ENCODE data around the gene PIGK.
"Not testable (repeated sequence)": the region's sequence is repeated elsewhere in the genome, so short reads cannot be mapped to it uniquely, and the experiment has no call there.

The PIGK gene

DNA sequence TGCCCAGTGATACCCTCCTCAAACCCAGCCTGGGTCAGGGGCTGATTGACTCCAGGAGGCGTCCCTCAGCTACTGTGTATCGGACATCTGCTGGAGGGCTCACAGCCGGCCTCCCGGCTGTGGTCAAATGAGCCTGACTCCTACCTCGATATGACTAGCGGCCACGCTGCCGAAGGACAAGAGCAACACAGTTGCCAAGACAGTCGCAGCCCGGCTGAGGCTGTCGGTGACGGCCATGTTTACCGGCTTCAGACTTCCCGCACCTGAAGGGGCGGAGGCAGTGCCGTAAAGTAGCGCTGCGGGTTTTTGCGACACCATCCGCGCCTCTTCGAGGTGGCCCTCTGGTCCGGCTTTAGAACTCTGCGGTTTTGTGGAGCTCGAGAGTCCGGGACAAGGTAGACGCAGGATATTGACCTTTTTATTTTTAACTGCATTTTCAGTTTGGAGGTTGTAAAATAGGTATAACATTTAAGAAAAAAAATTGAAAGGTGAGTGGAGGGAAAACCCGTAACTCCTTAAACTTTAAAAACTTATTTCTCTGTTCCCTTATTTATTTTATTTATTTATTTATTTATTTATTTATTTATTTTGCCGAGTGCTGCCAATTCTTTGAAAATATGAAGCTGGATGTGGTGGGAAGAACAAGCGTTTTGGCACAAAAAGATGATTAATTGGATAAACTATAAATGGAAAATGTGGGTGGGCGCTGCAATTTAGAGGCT lies at the start of gene PIGK:
PIGK (minus strand) TSS at position 265 of the 722 bp plus-strand sequence; CDS start at position 237, 28 bp downstream.
- peak; percentile 84 for DNase-seq

DNA sequence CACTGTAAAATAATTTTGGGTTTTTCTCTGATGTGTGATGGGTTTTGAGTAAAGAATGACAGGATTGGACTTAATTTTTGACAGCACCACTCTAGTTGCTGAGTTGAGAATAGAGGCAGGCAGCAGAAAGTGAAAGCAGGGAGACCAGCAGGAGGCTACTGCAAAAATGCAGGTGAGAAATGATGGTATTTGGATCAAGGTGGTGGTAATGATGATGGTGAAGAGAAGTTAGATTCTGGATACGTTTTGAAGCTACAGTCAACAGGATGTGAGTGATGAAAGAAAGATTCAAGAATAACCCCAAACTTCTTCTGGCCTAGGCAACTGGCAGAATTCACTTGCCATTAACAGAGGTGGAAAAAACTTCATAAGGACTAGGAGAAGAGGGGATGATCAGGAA lies 47.8 kb upstream of the PIGK start:
- no peak for DNase-seq

DNA sequence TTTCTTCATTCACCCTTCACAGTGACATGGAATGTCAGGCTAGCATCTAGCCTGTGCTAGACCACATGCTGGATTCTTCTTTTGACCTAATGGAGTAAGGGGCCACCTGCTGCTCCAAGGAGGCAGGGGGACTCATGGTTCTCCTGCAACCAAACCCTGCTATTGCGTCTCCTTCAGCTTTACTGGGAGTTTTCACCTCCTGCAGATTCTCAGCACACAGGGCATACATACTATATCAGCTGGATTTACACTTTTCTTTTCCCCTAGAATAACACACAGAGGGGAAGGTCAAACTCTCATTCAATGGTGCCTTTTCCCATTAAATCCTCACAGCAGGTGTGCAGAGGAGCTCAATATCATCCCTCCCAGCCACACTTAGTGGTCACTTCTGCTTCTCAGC lies 46.0 kb upstream of the PIGK start:
- DNase-seq = no peak

DNA sequence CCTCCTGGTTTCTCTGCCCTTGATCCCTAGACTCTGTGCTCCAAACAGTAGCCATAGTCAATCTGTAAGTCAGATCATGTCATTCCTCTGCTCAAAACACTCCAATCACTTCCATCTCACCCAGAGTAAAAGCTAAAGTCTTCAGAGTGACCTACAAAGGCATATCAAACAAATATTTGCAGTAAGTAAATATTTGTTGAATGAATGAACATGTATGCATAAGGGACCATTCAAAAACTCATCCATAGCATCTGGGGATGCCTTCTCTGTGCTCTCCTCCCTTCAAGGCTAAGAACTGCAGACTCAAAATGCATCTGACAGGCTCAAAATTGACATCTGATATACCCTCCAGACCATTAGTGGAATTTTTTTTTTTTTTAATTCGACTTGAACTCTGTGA lies 44.5 kb upstream of the PIGK start:
- DNase-seq = no peak

DNA sequence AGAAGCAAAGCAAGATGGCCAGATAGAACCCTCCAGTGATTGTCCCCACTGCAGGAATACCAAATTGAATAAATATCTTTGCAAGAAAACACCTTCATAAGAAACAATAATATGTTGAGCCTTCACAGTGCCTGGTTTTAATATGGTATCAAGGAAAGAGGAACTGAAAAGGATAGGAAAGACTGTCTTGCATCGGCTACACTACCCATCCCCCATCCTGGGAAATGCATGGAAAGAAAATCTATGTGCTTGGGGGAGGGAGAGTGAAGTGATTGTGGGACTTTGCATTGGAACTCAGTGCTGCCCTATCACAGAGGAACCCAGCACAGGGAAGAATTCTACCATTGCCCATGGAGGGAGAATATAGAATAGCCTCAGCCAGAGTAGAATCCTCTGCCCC lies 34.0 kb upstream of the PIGK start:
- no peak for DNase-seq

DNA sequence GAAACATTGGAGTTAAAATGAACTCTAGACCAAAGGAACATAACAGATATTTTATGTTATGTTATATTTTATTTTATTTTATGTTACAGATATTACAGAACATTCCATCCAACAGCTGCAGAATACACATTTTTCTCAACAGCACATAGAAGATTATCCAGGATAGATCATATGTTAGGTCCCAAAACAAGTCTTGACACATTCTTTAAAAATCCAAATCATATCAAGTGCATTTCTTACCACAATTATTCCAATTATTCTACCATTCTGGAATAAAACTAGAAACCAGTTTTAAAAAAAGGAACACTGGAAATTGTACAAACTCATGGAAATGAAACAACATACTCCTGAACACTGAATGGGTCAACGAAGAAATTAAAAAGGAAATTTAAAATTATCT lies 30.9 kb upstream of the PIGK start:
- DNase-seq = no peak

DNA sequence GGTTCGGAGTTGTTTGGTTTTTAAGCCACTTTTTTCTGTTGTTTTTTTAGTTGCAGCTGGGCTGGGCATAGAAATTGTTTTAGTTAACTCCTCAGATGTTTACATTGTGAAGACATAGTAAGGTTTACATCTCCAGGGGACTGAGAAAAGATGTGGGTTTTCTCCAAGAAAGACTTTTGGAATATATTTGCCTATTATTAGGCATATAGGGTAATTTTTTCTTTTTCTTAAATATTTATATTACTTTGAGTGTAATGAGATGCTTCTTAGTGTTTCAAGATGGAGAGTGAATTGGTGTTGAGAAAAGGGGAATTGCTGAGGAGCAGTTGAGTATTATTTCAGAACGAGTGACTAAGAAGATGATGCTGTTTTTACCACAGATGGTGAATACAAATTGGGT lies 26.6 kb upstream of the PIGK start:
- no peak for DNase-seq

DNA sequence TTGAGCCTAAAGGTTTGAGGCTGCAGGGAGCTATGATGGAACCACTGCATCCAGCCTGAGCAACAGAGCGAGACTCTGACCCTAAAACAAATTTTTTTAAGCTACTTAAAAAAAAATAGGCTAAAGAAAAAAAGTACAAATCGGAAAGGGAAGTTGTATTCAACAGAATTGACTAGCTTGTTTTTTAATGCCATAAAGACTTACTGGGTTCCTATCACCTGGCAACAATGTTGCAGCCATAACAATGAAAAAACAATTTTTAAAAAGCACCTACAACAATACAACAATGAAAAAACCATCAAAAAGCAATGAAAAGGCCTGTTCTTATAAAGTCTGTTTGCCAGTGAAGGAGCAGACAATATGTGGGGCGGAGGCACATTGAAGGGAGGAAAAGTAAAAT lies 20.1 kb upstream of the PIGK start:
- DNase-seq = no peak

DNA sequence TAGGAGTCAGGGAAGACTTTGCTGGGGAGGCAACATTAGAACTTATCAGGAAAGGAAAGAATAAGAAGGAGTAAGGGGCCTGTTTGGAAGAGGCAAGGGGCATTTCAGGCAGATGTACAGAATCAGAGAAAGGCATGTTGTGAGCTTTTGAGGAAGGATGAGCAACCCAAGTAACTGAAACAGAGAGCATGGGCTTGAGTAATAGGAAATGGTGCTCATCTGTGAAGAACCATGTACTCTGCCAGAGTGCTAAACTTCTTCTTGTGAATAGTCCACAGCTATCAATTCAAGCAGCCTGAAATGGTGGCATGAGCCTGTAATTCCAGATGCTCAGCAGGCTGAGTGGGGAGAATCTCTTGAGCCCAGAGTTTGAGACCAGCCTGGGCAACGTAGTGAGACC lies 19.2 kb upstream of the PIGK start:
- peak; percentile 34 for DNase-seq

DNA sequence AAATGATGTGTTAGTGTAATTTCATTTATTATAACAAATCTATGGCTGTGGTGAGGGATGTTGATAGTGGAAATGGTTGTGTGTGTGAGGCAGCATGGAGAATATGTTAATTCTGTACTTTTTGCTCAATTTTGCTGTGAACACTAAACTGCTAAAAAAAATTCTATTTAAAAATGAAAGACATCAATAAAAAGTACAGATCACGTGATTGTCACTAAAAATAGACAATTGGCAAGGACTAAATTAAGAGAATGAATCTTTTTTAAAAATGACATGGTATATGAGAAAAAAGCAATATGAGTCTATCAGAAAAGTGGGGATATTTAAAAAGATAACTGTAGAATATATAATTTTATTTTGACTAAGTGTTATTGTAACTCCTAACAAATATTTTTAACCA lies 15.7 kb upstream of the PIGK start:
- DNase-seq = no peak

DNA sequence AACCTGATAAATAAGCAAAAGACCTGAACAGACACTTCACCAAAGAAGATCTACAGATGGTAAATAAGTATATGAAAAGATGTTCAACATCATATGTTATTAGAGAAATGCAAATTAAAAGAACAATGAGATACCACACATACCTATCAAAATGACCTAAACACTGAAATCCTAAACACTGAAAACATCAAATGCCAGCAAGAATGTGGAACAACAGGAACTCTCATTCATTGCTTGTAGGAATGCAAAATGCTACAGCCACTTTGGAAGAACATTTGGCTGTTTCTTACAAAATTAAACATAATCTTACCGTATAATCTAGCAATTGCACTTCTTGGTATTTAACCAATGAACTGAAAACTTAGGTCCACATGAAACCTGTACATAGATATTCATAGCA lies 14.9 kb upstream of the PIGK start:
- no peak for DNase-seq

DNA sequence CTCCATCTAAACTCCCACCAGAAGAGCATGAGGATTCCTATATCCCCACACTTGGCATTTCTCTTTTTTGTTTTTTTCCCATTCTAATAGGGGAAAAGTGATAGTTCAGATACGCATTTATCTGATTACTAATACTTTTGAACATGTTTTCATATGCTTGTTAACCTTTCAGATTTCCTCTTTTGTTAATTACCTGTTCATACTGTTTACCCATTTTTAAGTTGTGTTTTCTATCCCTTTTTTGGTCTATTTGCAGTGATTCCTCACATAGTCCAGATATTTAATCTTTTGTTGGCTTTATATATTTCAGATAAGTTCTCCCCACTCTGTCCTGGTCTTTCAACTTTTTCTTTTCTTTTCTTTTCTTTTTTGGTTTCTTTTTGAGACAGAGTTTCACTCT lies 13.6 kb upstream of the PIGK start:
- DNase-seq = no peak

DNA sequence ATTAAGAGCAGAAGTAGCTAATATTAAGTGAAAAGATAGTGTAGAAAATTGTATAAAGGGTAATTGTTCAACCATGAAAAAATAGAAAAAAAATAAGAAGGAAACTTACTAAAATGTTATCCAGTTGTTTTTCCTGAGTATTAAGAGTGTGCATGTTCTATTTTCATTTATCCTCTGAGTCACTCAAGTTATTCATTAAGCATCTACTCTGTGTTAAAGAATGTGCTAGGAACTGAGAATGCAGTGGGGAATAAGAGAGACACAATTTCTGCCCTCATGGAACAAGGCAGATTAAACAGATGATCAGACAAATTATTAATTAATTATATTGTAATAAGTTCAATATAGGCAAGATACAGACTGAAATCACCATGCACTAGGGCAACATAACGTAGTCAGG lies 10.8 kb upstream of the PIGK start:
- no peak for DNase-seq

DNA sequence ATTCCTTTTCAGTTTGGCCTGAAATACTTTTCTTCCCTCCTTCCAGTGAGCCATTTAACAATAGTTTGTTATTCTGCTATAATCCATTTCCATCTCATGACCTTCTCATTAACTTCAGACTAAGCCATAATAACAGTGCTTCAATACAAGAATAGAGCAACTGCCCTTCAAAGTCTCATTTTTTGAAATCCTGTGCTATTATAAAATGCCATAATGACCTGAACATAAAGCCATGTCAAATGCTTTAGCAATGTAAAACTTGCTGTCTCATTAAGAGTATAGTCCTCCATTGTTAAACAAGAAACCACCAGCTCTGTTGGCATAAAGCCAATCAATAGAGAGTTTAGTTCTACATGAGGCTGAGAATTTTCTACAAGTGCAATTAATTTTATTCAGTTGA lies 9.6 kb upstream of the PIGK start:
- no peak for DNase-seq

DNA sequence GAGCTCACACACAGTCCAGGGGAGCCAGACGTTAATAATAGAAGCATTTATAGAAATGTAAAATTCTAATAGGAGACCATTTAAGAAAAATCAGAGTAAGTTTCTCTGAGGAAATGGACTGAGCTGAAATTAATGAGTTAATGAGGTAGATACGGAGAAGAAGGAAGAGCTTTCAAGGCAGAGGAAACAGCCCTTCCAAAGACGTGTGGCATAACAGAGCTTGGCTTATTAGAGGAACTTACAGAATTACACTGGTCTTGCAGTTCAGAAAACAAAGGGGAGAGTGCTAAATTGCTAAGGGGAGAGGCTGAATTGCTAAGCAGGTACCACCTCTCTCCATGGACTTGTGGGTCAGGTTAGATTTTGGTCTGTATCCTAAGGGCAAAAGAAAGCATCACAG lies 8.2 kb upstream of the PIGK start:
- peak; percentile 16 for DNase-seq

DNA sequence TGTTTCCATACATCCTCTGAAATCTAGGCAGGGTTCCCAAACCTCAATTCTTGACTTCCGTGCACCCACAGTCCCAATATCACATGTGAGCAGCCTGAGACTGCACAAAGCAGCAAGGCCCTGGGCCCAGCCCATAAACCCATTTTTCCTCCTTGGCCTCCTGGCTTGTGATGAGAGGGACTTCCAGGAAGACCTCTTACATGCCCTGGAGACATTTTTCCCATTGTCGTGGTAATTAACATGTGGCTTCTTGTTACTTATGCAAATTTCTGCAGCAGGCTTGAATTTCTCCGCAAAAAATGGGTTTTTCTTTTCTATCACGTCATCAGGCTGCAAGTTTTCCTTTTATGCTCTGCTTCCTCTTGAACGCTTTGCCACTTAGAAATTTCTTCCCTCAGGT lies 3.3 kb upstream of the PIGK start:
- DNase-seq = no peak

DNA sequence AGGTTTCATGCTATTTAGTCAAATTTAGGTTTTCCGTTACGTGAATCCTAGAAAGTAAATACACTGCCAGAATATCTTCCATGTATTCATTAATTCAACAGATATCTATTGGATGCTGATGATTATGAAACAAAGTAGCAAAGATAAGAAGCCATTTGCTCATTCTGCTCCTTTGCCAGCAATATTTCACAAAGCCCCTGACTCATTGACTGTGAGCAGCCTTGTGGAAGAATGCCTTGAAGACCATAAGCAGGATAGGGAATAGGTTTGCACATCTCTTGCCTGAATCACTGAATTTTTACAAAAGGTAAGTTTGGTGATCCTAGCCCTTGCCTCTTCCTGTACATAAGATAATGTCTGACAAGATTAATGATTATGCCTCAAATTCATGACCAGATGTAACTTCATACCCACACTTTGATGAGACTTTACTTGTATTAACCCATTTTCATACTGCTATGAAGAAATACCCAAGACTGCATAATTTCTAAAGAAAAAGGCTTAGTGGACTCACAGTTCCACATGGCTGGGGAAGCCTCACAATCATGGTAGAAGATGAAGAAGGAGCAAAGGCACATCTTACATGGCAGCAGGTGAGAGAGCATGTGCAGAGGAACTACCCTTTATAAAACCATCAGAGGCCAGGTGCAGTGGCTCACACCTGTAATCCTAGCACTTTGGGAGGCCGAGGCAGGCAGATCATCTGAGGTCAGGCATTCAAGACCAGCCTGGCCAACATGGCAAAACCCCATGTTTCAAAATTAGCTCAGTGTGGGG lies 1.6 kb upstream of the PIGK start:
- DNase-seq = no peak

DNA sequence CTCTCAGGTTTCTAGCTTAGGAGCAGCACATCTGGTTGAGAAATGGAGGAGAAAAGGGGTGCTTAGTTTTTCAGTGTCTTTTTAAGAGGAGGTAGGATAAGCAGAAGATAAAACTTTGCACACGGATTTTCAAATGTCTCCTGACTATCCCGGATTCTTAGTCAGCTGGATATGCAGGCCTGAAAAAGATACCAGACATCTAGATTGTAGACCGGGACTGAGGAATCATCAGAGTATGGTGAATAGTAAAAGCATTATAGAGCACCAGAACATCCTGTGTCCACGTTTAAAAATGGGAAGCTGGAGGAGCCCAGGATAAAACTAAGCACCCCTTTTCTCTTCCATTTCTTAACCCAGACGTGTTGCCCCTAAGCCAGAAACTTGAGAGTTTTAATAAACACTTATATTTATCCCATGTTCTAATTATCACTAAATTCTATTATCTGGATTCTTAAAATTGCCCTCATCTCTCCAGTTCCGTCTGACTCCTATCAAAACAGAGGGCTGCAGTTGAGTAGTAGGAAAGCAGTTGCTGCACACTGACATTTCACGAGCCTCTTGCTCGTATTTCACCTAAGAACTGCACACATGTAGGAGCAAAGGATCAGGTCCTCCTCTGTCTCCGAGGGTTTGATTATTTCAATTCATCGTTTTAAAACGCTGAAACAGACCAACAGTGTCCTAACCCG lies 609 bp downstream of the PIGK start:
- no peak for DNase-seq

DNA sequence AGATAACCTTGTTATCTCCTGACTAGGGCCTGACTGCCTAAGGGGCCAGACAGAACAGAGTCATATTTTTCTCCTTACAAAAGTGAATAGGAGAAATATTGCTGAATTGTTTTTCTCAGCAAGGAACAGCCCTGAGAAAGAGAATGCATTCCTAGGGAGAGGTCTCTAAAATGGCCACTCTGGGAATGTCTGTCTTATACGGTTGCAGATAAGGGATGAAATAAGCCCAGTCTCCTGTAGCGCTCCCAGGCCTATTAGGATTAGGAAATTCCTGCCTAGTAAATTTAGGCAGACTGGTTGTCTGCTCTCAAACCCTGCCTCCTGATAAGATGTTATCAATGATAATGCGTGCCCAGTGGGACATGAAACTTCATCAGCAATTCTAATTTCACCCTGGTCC lies 15.2 kb downstream of the PIGK start:
- not testable (repeated sequence) for DNase-seq

DNA sequence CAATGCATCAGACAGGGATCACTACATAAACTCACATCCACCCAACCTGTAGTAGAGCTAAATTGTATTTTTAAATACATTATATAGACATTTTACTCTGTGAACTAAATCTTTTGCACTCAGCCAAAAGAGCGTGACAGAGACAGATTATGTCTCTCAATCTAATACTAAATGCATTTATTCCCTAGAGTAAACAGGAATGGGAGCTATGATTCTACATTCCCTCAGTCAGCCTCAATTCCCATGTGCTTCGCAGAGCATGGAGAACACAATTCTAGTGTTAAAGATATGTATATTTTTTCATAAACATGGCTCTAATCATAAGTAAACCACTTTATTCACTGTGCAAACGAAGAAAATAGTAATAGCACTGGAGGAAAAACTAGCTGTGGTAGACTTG lies 16.5 kb downstream of the PIGK start:
- no peak for DNase-seq

DNA sequence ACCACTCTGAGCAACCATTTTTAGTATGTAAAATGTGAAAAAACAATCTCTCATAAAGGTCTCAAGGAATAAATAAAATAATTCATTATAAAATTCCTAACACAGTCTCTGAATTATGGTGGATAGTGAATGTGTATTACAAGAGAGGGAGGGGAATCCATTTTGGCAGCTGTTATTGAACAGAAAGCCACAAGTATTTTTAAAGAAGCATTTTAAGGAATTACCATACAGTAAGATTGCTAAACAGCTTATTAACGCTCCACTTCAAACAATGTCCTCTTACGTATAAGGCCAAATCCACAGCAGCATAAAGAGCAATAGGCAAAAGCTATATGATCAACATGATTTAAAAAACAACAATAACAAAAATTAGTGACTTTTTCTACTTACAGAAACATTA lies 18.4 kb downstream of the PIGK start:
- DNase-seq = no peak

DNA sequence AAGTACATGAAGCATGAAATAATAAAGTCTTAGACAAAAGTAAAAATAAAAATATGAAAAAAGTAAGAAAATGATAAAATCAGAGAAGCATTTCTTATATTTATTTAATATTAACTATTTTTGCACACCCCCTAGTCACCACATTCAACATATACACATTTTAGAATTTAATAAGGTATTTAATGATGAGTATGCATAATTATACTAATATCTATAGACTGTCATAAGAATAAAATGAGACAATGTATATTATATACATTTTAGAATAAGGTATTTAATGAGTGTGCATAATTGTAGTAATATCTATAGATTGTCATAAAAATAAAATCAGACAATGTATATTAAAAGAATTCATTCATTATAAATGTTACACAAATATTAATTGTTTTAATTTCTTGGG lies 18.9 kb downstream of the PIGK start:
- DNase-seq = no peak

DNA sequence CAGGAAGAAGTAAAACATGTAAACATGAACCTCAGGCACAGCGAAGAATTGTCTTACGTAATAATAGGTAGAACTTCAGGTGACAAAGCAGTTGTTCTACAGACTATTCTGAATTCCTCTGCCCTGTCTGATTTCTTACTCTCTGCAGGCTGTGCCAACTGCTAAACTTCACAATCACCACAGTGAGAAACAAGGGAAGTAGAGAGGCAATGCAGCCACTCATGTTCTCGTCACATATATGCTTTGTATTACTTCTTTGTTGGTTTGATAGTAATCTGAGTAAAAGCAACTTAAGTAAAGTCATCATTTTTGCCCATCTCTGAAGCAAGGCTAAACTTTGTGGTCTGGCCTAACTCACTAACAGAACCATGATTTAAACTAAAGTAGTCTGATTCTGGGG lies 21.9 kb downstream of the PIGK start:
- no peak for DNase-seq

DNA sequence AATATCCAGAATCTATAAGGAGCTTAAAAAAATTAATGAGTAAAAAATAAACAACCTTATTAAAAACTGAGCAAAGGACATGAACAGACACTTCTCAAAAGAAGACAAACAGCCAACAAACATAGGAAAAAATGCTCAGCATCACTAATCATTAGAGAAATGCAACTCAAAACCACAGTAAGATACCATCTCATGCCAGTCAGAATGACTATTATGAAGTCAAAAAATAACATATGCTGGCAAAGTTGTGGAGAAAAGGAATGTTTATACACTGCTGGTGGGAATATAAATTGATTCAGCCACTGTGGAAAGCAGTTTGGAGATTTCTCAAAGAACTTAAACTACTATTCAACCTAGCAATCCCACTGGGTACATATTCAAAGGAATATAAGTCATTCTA lies 25.3 kb downstream of the PIGK start:
- DNase-seq = no peak
